Raji (cell line): ENCODE measurements around the gene NGF.

Experiments used
- POLR2A ChIP-seq: IDR thresholded peaks from 2 replicates; pipeline ENCODE4 v1.6.1; 2011; ENCODE audit warnings: low read depth, low read length, control low read depth; ENCODE audit not compliant: insufficient read depth

The NGF gene

DNA sequence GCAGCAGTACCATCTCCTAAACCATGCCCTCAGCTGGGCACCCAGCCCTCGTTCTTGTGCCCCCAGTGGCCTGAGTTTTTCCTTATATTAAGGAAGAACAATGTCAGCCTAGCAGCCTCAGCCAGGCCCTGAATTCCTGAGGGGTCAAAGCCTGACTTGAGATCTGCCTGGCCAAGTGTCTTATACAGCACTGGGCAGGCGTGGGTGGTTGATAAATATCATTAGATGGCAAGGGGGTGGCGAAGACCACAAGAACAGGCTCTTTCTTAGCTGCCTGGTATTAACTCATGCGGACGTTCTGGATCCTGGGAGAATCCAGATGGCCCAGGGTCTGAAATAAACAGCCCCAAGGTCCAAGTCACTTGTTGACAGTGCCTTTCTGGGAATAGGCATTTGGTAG, 18.3 kb downstream of the NGF start:
- TF ChIP-seq POLR2A: no peak

DNA sequence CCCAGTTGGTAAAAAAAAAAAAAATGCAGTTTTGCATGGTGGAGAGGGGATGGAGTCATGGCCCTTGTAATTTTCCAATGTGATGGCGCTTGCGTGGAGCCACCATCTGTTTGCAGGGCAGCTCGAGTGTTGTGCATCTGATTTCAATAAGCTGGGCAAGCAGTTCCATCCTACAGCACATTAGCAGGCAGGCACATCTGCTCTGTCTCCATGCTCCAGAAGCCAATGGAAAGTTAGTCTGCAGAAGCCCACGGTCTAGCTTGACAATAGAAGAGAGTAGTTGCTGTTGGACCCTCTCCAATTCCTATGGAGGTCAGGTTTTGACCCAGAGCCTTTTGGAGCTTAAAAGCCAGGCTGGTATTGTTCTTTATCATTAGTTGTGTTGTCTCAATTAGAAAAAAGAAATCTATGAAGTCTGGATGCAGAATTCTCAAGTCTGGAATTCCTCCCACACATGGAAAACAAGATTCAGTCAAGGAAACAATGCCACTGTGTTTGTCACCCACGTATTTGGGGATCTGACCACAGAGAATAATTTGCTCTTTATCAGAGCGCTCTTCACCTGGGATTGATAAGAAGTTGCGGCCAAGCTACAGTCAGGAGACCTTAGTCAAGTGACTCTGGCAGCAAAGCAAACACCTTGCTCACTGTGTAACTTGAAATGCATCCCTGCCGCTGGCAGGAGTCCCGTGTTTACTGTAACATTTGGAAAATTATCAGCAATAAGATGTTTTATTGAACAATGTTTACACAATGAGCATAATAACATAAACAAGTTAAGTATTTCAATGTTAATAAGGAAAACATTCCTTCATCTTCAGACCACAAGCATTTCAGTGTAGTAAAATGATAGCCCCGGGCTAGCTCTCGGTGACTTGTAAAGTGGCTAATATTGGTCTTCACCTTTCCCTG, 20.7 kb downstream of the NGF start:
- no peak for TF ChIP-seq POLR2A

DNA sequence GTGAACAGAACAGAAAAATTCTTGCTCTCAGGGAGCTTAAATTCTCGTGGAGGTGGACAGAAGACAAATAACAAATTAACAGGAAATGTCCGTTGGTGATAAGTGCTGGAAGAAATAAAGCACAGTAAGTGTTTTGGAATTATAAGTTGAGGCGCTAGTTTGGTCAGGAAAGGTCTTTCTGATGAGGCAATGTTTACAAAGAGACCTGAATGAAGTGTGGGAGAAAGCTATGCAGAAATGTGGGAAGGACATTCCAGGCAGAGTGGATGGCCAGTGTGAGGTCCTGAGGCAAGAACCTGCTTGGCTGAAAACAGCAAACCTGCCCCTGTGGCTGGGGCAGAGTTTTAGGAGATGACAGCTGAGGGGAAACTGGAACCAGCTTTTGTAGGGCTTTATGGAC, 23.3 kb downstream of the NGF start:
- TF ChIP-seq POLR2A: no peak

DNA sequence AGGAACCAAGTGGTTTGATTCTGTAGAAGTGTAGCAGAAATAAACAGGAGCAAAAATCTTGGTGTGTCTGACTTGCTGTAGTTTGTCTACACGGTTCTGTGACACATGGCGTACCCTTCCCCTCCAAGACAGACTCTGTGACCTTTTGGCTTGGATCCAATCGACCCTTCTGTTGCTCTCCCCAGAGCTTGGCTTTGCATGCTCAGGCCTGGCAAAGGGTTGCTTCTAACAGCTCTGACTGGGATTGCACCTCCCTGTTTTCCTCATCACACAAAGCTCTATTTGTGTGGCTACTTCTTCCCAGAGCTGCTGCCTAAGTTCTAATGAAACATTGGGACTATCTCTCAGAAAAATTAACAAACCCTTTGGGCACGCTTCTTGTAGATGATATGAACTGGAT, 24.0 kb downstream of the NGF start:
- no peak for TF ChIP-seq POLR2A

DNA sequence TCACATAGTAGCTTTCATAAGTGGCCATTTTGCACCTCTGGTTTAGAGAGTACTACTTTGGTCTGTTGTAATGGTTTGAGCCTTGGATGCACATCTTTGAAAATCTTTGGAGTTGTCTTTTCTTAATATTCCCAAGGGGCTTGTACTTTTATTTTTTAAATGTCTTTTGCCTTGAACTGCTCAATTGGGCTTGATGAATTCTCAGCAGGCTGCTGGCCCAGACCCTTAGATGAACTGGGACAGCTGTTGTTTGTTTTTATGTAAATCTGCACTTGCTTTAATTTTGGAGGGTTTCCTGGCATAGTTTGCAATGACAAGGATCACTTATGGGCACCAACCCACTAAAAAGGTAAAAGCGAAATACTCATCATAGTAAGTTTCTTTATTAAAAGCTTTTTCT, 24.9 kb downstream of the NGF start:
- TF ChIP-seq POLR2A: no peak

DNA sequence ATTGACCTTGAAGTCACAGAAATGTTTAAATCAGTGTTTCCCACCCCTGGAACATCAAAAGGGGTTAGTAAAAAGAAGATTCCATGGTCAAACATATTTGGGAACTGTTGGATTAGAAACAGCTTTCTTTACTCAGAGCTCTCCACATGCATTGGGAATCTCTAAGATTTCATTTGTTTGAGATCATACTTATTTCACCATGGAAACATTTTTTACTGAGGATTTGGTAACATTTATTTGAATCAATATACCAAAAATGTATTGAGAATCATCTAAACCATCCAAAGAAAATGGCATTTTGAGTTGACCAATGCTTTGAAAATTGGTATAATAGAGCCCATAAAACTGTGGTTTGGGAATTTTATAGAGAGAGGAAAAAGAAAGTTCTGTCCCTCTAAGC, 25.3 kb downstream of the NGF start:
- no peak for TF ChIP-seq POLR2A

DNA sequence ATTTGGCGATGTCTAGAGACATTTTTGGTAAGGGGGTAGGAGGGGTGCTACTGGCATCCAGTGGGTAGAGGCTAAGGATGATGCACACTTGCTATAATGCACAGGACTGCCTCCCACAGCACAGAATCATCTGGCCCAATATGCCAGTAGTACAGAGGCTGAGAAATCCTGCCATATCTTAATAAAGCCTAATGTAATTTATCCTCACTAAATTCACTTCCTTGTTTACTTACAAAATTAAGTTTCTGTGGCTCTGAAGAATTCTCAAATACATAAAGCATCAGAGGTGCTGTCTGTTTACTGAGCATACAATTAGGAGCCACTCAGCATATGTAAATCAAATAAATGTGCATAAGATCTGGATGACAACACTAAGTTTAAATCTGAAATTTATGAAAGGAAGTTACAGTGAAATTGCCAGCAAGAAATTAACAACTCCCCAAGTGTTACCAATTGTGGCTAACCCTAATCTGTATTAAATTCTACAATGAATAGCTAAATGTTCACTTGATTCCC, 26.5 kb downstream of the NGF start:
- no peak for TF ChIP-seq POLR2A

DNA sequence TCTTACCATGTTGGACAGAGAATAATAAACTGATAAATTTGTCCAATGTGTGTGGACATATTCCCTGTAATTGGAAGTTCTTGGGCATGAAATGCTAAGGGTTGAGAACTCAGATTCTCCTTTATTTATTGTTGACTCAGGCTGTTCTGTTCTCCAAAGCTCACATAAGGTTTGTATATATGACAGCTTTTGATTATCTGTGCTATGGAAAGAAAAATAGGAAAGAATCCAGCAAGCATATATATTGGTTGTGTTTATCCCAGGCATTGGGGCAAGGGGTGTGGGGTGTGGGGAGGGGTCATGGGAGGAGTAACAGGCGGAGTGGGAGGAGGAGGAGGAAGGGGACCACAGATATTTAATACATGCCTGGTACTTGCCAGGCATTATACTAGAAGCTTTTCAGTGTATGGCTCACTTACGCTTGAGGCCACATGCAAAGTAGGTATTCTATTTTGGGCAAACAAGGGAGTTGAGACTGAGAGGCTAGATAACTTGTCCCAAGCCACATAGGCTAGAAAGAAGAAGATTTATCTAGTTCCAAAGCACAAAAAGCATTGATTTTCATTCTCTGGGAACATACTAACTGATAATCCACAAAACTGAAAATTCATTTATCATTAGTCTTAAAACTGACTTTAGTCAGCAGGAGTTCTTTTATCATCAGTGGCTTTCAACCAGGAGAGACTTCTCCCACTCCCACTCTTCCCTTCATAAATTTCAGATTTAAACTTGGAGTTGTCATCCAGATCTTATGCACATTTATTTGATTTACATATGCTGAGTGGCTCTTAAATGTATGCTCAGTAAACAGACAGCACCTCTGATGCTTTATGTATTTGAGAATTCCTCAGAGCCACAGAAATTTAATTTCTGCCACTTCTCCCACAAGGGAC, 27.2 kb downstream of the NGF start:
- TF ChIP-seq POLR2A: no peak

DNA sequence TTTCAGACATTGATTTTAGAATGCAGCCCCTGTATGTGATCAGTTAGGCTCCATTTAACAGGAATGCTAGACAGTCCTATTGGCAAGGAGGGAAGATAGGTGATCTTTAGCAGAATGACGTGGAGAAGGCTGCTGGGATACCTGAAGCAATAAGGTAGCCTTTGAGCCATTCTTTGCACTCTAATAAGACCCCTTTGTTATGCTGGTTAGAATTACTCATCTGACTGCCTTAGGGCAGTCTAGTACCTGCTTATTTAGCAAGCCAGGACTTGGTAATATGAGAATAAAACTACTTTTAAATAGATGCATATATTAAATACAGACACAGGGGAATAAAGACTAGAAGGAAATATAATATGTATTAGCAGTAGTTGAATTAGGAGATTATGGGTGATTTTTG, 29.1 kb downstream of the NGF start:
- TF ChIP-seq POLR2A: no peak

DNA sequence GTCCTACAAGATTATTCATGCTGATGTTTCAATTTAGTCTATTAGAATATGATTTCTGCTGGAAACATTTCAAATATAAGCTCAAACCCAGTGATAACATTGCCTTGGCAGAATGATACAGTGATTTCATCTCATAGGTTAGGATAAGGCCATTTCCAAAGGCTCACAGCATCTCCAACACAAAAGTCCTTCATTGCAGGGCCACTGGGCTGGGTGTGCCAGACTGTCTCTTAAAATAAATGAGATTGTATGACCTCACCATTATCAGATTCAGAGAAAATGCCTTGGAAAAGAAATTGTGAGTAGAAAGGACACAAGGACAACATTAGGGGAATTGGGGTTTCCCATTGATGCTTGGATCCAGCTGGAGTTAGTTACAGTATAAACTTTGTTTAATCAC, 30.4 kb downstream of the NGF start:
- no peak for TF ChIP-seq POLR2A

DNA sequence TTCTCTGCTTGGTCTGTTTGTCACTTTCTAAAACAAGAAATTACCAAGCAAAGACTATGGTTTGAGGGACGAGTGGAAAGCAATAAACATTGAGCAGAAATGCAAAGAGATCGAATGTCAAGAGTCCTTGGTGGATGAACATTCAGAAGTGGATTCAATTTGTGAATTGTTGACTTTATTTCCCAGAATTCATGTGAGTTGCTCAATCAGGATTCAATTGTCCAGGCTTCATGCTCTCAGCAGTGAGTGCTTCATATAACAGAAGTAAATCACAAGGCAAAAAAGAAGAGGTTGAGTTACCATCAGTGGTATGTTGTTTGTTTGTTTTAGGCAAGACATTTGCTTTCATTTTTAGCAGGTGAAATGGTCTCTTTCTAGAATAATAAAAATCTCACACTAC, 31.9 kb downstream of the NGF start:
- no peak for TF ChIP-seq POLR2A

DNA sequence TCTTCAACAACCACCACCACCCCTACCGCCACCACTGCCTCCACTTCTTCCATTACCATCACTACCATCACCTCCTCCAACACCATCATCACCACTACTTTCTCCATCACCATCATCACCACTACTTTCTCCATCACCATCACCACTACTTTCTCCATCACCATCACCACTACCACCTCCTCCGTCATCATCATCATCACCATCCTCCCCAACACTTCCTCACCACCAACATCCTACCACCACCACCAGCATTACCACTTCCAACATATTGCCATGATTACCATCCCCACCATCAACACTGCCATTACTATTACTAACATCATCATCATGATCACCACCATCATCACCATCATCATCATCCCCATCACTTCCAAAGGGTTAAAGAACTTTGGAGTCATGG, 34.7 kb downstream of the NGF start:
- no peak for TF ChIP-seq POLR2A

DNA sequence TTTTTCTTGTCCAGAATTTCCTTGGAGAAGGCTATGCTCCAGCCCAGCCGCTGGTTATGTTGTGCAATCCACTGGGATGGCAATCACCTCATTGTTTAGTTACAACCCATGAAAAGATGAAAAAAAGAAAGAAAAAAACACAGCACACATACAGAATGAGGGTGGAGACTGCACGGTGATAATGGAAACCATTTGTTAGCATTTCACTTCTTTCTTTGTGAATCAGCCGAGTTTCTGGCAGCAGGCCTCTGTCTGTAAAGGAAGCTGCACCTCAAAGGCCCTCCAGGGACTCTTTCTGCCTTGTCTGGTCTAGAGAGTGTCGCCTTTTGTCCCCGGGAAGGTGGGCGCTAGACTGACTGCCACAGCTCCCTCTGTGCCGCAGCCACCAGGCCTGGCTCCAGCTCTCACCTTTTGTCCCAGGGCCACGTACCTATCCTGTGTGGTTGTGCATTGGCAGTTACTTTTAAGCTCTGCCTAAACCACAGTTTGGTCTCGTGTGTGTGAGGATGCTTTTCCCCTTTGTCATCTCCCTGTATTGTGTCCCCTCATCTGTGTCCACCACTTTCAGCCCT, 35.6 kb downstream of the NGF start:
- TF ChIP-seq POLR2A: no peak

DNA sequence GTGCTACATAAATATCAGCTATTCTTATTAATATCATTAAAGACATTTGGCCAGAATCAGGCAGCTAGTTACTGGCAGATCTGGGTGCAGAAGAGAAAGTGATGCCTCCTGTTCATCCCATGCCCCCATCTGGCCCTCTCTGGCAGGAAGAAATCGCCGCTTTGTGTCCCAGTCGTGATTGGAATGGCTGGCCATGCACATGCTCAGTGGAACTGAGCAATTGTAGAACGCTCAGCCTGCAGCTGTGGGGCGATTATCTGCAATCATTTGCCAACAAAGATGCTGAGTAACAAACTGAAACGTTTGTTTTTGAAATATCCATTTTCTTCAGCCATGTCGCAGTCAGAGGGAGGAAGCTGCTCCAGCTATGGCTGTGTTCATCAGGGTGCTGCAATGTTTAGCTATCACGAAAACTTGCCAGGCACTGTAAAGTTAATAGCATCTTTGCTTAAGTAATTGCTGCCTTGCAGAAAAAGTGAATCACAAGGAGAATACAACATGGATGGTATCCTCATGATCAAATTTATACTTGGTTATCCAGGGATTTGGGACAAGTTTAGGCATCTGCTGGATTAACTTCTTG, 36.5 kb downstream of the NGF start:
- TF ChIP-seq POLR2A: no peak
